Endodermal cell (in vitro differentiated cells): ENCODE measurements around the gene ATP5ME. TPM values are rescaled to one million over a fixed set of nuclear protein-coding genes. Genes with fewer than 3 reads are reported as not detected.

Experiments
- DNase-seq: peaks from one replicate; pipeline ENCODE4 v3.0.0-alpha.2; 2017
- H3K27ac ChIP-seq: 2 replicates; pipeline ENCODE4 v1.5.1; 2013; ENCODE audit warnings: mild to moderate bottlenecking, low read depth, low read length, moderate library complexity
- H3K27me3 ChIP-seq: 2 replicates; pipeline ENCODE4 v1.6.1; 2013; ENCODE audit warnings: mild to moderate bottlenecking, low read length, moderate library complexity; ENCODE audit not compliant: insufficient read depth, control insufficient read depth, poor library complexity, severe bottlenecking
- H3K36me3 ChIP-seq: 2 replicates; pipeline ENCODE4 v1.7.0; 2013; ENCODE audit warnings: mild to moderate bottlenecking, low read length, moderate library complexity; ENCODE audit not compliant: control insufficient read depth, insufficient read depth
- H3K4me1 ChIP-seq: one replicate; pipeline ENCODE4 v1.7.0; 2013; ENCODE audit warnings: low read length; ENCODE audit not compliant: control insufficient read depth, insufficient read depth
- H3K4me3 ChIP-seq: 2 replicates; pipeline ENCODE4 v1.5.1; 2013; ENCODE audit warnings: mild to moderate bottlenecking, low read length, moderate library complexity
- H3K9ac ChIP-seq: 2 replicates; pipeline ENCODE4 v1.6.1; 2013; ENCODE audit warnings: mild to moderate bottlenecking, low read length, moderate library complexity; ENCODE audit not compliant: poor library complexity, severe bottlenecking; ENCODE audit errors: extremely low read depth
- H3K9me3 ChIP-seq: 2 replicates; pipeline ENCODE4 v1.6.1; 2013; ENCODE audit warnings: mild to moderate bottlenecking, low read length, moderate library complexity; ENCODE audit not compliant: control insufficient read depth
- H3K27ac Mint-ChIP-seq: 2 replicates; pipeline ENCODE4 v1.8.0; 2020; ENCODE audit warnings: mixed read lengths
- H3K27me3 Mint-ChIP-seq: 2 replicates; pipeline ENCODE4 v1.8.0; 2021; ENCODE audit warnings: mild to moderate bottlenecking, mixed read lengths; ENCODE audit not compliant: insufficient read depth
- H3K36me3 Mint-ChIP-seq: 2 replicates; pipeline ENCODE4 v1.8.0; 2020; ENCODE audit warnings: low read depth, mixed read lengths
- H3K4me1 Mint-ChIP-seq: 2 replicates; pipeline ENCODE4 v1.8.0; 2020; ENCODE audit warnings: mixed read lengths
- H3K4me3 Mint-ChIP-seq: 2 replicates; pipeline ENCODE4 v1.8.0; 2020; ENCODE audit warnings: mild to moderate bottlenecking, moderate library complexity, mixed read lengths
- H3K9me3 Mint-ChIP-seq: 2 replicates; pipeline ENCODE4 v1.8.0; 2020; ENCODE audit warnings: mild to moderate bottlenecking, mixed read lengths
- CTCF ChIP-seq: fragments of 200-600 bp; sonication (generic); conservative IDR thresholded peaks from 2 replicates; pipeline ENCODE4 v1.5.0; 2021; ENCODE audit warnings: antibody characterized with exemption, mild to moderate bottlenecking
- WGBS, 2 experiments: methylation state at CpG; one replicate each; pipeline versions ENCODE4 v1.1.5 to v1.1.7; 2013; ENCODE audit warnings: missing lambda C conversion rate in 2 of 2, mixed read lengths in 1 of 2; ENCODE audit not compliant: insufficient coverage in 1 of 2, insufficient read length in 1 of 2; 5-methylcytosine and 5-hydroxymethylcytosine counted together
- total RNA-seq, 2 donors: library from RNA; stranded (reverse); fragmentation: NEBNext Ultra II Directional in 1 of 2; extraction: Animal tissue kit (Norgen Biotek cat#: 25700) in 1 of 2; gene quantifications; 2 replicates in 1 of 2; 3 replicates in 1 of 2; pipeline ENCODE4 v1.2.1, GENCODE V29; 2021

ATP5ME gene
- total RNA-seq, 2 donors from 2014 or later: 407 to 456 TPM

GRCh38 chr4:717601-718320 is 43.7 kb upstream of the ATP5ME start:
- Mint-ChIP-seq H3K27ac (peak overlapping the region; percentile 58), H3K27me3 (no peaks in the 10 kb centered on the region)
- no peaks in the 10 kb centered on the region for H3K9me3 ChIP-seq

GRCh38 chr4:714087-714486 is 40.0 kb upstream of the ATP5ME start:
- Mint-ChIP-seq H3K9me3 (peaks cover 4% of the 10 kb centered on the region), H3K36me3 (peaks cover 32% of the 10 kb centered on the region), H3K4me1 (no peaks in the 10 kb centered on the region), H3K27me3 (no peaks in the 10 kb centered on the region), H3K4me3 (no peak overlapping the region), H3K27ac (no peak overlapping the region)
- 91 to 93% methylated on average over 17 to 18 of the region's 18 CpGs for WGBS, 2 experiments
- no peak for TF ChIP-seq CTCF
- Histone ChIP-seq H3K4me3 (no peak overlapping the region), H3K27ac (no peak overlapping the region), H3K9ac (no peak overlapping the region), H3K9me3 (no peaks in the 10 kb centered on the region), H3K4me1 (no peaks in the 10 kb centered on the region), H3K27me3 (no peaks in the 10 kb centered on the region), H3K36me3 (peaks cover 33% of the 10 kb centered on the region)
- DNase-seq: no peak

More at GRCh38 chr4:717601-718320, 43.7 kb upstream of the ATP5ME start:
- no peaks in the 10 kb centered on the region for H3K27me3 ChIP-seq
- Mint-ChIP-seq H3K4me1 (no peaks in the 10 kb centered on the region), H3K9me3 (no peaks in the 10 kb centered on the region), H3K4me3 (no peak overlapping the region), H3K36me3 (peaks cover 39% of the 10 kb centered on the region)
- 95 to 96% methylated on average over 10 to 34 of the region's 34 CpGs for WGBS, 2 experiments
- H3K9ac ChIP-seq: no peak overlapping the region
- H3K36me3 ChIP-seq: peaks cover 17% of the 10 kb centered on the region
- no peak overlapping the region for H3K27ac ChIP-seq
- H3K4me1 ChIP-seq: no peaks in the 10 kb centered on the region
- TF ChIP-seq CTCF: no peak
- no peak overlapping the region for H3K4me3 ChIP-seq
- no peak for DNase-seq

- Mint-ChIP-seq H3K27ac (no peak overlapping the region), H3K4me3 (no peak overlapping the region), H3K9me3 (peaks cover 10% of the 10 kb centered on the region), H3K4me1 (no peaks in the 10 kb centered on the region), H3K36me3 (peaks cover 38% of the 10 kb centered on the region), H3K27me3 (no peaks in the 10 kb centered on the region)
- no peak for TF ChIP-seq CTCF
- no peak overlapping the region for H3K9ac ChIP-seq
- no peaks in the 10 kb centered on the region for H3K27me3 ChIP-seq
- WGBS, 2 experiments: 88 to 94% methylated on average over 2 to 9 of the region's 9 CpGs
- H3K4me1 ChIP-seq: no peaks in the 10 kb centered on the region
- peaks cover 43% of the 10 kb centered on the region for H3K36me3 ChIP-seq
- H3K4me3 ChIP-seq: no peak overlapping the region
- no peaks in the 10 kb centered on the region for H3K9me3 ChIP-seq
- DNase-seq: no peak
- no peak overlapping the region for H3K27ac ChIP-seq
Measured at GRCh38 chr4:712916-713632, 39.0 kb upstream of the ATP5ME start.
